DND-41 (cell line): ENCODE measurements around the gene SCGB2A2.

ENCODE experiments used
- CTCF ChIP-seq: IDR thresholded peaks from 2 replicates; pipeline ENCODE4 v1.5.1; 2012; ENCODE audit warnings: borderline replicate concordance, low read length, moderate library complexity, mild to moderate bottlenecking; ENCODE audit not compliant: poor library complexity, severe bottlenecking; ENCODE audit errors: extremely low read depth
- EZH2 ChIP-seq: IDR thresholded peaks from 3 replicates; pipeline ENCODE4 v1.6.1; 2012; ENCODE audit warnings: borderline replicate concordance, low read depth, mild to moderate bottlenecking, moderate library complexity, low read length, inconsistent platforms; ENCODE audit not compliant: severe bottlenecking

DNA sequence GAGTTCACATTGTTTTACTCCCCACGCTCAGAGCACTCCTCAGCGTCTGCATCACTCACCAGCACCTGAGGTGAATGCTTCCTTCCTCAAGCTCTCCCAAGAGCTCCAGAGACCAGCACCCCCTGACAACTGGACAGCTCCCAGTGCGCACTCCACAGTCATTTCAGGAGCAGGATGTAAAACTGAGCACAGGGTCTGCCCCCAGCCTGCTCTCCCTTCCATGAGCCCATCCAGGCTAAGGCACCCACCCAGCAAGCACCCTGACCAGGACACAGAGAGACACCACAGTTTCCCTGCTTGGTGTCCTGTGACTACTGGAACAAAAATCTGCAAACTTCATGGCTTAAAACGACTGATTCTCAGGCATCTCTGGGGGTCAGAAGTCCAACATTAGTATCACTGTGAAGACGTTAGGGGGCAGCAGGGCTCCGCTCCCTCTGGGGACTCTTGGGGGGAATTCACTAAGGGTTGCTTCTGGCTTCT, 24.6 kb upstream of the SCGB2A2 start:
- TF ChIP-seq CTCF, result no peak
- no peak for TF ChIP-seq EZH2
